Measurements from ENCODE around the gene EXOC3L1.

DNA sequence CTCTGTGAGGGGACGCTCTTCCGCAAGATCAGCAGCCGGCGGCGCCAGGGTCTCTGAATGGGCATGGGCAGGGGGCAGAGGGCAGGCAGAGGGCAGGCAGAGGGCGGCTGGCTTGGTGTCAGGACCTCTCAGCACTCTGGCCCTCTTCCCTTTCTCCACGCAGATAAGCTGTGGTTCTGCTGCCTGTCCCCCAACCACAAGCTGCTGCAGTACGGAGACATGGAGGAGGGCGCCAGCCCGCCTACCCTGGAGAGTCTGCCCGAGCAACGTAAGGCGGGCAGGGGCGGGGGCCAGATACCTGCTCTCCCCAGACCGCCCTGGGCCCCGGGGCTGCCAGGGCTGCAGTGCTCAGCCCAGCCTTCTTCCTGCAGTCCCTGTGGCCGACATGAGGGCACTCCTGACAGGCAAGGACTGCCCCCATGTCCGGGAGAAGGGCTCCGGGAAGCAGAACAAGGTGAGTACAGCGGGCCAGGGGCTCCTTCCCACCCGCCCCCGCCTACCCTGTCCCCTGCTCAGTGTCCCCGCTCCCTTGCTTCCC is 13.1 kb upstream of the EXOC3L1 start:
- TF ChIP-seq, protein P1, sequence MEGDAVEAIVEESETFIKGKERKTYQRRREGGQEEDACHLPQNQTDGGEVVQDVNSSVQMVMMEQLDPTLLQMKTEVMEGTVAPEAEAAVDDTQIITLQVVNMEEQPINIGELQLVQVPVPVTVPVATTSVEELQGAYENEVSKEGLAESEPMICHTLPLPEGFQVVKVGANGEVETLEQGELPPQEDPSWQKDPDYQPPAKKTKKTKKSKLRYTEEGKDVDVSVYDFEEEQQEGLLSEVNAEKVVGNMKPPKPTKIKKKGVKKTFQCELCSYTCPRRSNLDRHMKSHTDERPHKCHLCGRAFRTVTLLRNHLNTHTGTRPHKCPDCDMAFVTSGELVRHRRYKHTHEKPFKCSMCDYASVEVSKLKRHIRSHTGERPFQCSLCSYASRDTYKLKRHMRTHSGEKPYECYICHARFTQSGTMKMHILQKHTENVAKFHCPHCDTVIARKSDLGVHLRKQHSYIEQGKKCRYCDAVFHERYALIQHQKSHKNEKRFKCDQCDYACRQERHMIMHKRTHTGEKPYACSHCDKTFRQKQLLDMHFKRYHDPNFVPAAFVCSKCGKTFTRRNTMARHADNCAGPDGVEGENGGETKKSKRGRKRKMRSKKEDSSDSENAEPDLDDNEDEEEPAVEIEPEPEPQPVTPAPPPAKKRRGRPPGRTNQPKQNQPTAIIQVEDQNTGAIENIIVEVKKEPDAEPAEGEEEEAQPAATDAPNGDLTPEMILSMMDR (IDR thresholded peaks at IDR 0.05; ENCODE audit: insufficient read depth, low read length): no peak
- TF ChIP-seq POLR2AphosphoS5 (IDR thresholded peaks at IDR 0.05; ENCODE audit: low read depth): no peak
- TF ChIP-seq, protein P2, sequence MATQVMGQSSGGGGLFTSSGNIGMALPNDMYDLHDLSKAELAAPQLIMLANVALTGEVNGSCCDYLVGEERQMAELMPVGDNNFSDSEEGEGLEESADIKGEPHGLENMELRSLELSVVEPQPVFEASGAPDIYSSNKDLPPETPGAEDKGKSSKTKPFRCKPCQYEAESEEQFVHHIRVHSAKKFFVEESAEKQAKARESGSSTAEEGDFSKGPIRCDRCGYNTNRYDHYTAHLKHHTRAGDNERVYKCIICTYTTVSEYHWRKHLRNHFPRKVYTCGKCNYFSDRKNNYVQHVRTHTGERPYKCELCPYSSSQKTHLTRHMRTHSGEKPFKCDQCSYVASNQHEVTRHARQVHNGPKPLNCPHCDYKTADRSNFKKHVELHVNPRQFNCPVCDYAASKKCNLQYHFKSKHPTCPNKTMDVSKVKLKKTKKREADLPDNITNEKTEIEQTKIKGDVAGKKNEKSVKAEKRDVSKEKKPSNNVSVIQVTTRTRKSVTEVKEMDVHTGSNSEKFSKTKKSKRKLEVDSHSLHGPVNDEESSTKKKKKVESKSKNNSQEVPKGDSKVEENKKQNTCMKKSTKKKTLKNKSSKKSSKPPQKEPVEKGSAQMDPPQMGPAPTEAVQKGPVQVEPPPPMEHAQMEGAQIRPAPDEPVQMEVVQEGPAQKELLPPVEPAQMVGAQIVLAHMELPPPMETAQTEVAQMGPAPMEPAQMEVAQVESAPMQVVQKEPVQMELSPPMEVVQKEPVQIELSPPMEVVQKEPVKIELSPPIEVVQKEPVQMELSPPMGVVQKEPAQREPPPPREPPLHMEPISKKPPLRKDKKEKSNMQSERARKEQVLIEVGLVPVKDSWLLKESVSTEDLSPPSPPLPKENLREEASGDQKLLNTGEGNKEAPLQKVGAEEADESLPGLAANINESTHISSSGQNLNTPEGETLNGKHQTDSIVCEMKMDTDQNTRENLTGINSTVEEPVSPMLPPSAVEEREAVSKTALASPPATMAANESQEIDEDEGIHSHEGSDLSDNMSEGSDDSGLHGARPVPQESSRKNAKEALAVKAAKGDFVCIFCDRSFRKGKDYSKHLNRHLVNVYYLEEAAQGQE (IDR thresholded peaks at IDR 0.05; ENCODE audit: insufficient replicate concordance, low read depth): no peak

Data from HL-60 (cell line).